Nephron progenitor cell (in vitro differentiated cells): ENCODE measurements around the gene PRSS12.

ENCODE experiments used
- DNase-seq: peaks from one replicate; pipeline ENCODE4 v3.0.0; 2021
- H3K27ac Mint-ChIP-seq: 2 replicates; pipeline ENCODE4 v1.8.0; 2021; ENCODE audit warnings: mild to moderate bottlenecking, moderate library complexity, mixed read lengths
- H3K27me3 Mint-ChIP-seq: 2 replicates; pipeline ENCODE4 v1.8.0; 2021; ENCODE audit warnings: mild to moderate bottlenecking, low read depth, mixed read lengths; ENCODE audit not compliant: poor library complexity
- H3K36me3 Mint-ChIP-seq: 2 replicates; pipeline ENCODE4 v1.8.0; 2021; ENCODE audit warnings: low read depth, mixed read lengths
- H3K4me1 Mint-ChIP-seq: 2 replicates; pipeline ENCODE4 v1.8.0; 2021; ENCODE audit warnings: mixed read lengths
- H3K4me3 Mint-ChIP-seq: 2 replicates; pipeline ENCODE4 v1.8.0; 2021; ENCODE audit warnings: mild to moderate bottlenecking, moderate library complexity, mixed read lengths
- H3K9me3 Mint-ChIP-seq: 2 replicates; pipeline ENCODE4 v1.8.0; 2021; ENCODE audit warnings: mild to moderate bottlenecking, moderate library complexity, mixed read lengths
- TF ChIP-seq, protein P1 (sequence below): fragments of 200-600 bp; sonication (generic); IDR thresholded peaks from 2 replicates; pipeline ENCODE4 v1.5.0; 2021; ENCODE audit warnings: antibody characterized with exemption

PRSS12 gene

DNA sequence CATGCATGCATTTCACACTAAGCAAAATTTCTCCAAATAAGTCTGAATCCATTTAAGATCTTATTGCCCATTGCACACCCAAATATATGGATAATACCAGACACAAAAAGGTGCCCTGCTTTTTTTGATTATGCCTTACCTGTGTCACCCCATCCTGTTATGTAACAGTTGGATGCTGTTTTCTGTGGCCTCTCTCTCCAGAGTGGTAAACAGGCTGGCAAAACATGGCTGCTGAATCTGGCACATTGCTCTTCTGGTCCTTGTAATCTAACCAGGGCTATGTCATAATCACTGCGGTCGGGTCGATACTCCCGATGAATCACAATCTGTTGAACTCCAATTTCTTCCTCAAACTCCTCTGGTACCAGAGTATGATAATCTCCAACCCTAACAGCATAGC lies 70.1 kb downstream of the PRSS12 start:
- Mint-ChIP-seq H3K4me3 (no peak overlapping the region), H3K36me3 (peaks cover 5% of the 10 kb centered on the region), H3K27ac (no peak overlapping the region), H3K4me1 (peaks cover 47% of the 10 kb centered on the region), H3K9me3 (peaks cover 3% of the 10 kb centered on the region), H3K27me3 (no peaks in the 10 kb centered on the region)
- no peak for DNase-seq
- TF ChIP-seq, protein P1, sequence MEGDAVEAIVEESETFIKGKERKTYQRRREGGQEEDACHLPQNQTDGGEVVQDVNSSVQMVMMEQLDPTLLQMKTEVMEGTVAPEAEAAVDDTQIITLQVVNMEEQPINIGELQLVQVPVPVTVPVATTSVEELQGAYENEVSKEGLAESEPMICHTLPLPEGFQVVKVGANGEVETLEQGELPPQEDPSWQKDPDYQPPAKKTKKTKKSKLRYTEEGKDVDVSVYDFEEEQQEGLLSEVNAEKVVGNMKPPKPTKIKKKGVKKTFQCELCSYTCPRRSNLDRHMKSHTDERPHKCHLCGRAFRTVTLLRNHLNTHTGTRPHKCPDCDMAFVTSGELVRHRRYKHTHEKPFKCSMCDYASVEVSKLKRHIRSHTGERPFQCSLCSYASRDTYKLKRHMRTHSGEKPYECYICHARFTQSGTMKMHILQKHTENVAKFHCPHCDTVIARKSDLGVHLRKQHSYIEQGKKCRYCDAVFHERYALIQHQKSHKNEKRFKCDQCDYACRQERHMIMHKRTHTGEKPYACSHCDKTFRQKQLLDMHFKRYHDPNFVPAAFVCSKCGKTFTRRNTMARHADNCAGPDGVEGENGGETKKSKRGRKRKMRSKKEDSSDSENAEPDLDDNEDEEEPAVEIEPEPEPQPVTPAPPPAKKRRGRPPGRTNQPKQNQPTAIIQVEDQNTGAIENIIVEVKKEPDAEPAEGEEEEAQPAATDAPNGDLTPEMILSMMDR: no peak

DNA sequence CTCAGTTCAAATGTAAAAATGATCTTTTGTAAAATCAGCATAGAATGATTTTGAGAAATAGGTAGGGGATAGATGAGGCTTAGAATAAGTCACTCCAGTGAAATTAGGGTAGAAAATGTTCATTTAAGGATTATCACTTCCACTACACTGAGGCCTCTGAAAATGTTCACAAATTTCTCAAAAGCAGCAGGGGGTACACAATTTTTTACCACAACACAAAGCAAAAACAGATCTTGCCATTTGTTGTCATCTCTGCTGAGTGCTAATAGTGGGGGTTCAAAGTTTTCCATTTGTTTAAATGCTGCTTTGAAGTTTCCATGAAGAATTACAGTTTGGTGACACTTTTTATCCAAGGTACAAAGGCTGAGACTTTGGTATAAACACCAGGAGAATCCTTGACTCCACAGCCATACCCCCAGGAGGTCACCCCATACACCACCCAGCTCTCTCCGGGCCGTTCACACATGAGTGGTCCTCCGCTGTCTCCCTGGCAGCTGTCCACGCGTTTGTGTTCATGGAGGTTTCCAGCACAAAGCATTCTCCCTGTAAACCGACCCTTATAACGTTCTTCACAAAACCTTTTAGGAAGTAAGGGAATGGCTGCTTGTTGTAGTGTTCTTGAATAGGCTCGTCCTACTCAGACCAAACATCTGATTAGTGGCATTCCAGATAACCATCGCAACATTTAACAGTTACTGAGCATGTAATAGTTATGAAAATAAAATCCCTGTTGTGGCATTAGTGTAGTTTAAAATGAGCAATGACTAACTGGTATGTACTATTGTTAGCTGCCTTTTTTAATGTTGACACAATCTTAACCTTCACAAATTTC lies 71.0 kb downstream of the PRSS12 start:
- Mint-ChIP-seq H3K4me1 (peaks cover 47% of the 10 kb centered on the region), H3K27me3 (no peaks in the 10 kb centered on the region), H3K9me3 (peaks cover 3% of the 10 kb centered on the region), H3K4me3 (peak overlapping the region; percentile 31), H3K36me3 (peaks cover 5% of the 10 kb centered on the region), H3K27ac (no peak overlapping the region)
- TF ChIP-seq, protein P1: no peak
- DNase-seq: peak; percentile 39

DNA sequence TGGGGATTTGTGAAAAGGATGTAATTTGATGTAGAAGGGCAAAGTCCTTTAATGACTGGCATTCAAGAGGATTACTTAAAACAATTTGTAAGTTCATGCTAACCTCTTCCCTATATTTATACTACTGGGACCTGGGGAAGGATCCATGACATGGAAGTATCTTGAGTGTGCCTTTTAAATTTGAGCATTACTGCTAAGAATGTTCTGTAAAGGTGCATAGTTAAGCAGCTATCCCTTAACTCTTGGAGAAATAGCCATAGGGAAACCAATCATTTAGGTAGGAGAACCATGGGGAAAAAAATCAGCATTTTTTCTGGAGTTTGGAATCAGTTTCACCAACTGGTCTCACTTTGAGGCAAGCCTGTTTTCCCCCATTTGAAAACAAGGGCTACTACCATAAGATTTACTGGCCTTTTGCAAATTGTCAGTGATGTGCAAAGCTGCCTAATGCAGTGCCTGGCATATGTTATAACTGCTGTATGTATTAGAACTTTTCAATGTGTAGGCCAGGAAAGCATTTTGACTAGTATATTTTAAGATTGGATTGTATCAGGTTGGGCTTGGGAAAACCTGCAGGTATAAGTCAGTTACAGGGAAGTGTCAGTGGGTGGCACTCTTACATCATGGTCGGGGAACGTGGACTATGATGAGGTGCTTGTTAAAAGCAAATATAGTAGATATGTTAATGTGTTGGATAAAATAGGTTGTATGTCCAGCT lies 72.1 kb downstream of the PRSS12 start:
- Mint-ChIP-seq H3K27me3 (no peaks in the 10 kb centered on the region), H3K36me3 (peaks cover 5% of the 10 kb centered on the region), H3K9me3 (peaks cover 3% of the 10 kb centered on the region), H3K4me3 (peak overlapping the region; percentile 70), H3K27ac (no peak overlapping the region), H3K4me1 (peaks cover 47% of the 10 kb centered on the region)
- peak; percentile 44 for DNase-seq
- TF ChIP-seq, protein P1: peak; percentile 61

DNA sequence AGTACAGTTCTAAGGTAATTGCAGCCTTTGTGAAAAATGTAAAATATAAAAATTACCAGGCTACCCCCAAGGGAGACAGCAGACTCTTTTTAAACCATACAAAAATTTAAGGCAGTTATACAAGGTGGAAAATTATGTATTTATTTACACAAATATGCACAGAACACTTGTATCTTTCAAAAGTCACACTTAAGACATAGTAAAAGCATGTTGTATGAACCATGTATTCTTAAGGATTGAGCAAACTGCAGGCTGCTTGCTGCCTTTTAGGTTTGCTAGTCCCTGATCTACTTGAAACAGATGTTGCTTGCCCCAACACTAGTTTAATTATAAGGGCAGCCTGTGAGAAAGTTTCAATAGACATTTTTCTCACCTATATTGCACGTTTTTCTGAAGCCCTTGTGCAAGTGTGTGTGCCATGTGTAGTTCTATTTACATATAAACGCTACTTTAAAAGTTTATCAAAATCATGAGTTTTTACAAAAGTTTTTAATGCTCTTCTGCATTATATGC lies 72.8 kb downstream of the PRSS12 start:
- H3K27ac Mint-ChIP-seq: no peak overlapping the region

DNA sequence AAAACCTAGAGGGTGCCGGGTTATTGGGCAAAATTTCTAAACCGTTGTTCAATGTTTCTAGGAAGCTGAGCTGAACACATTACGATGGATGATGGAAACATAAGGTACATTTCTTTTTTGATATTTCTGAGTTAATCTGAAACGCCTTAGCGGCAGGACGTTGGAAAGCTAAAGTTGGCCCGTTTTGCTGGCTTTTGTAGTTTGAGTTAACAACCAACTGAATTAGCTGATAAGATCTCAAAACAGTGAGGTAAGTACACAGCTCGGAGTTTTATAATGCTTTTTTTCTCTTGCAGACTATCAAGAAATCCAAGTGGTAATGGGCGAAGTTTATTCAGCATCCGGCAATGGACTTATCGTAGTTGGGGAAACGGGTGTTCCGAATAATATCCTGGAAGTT lies 73.5 kb downstream of the PRSS12 start:
- Mint-ChIP-seq H3K27me3 (no peaks in the 10 kb centered on the region), H3K4me1 (peaks cover 47% of the 10 kb centered on the region)

More for the DNA sequence above, 72.8 kb downstream of the PRSS12 start:
- no peak for DNase-seq
- Mint-ChIP-seq H3K4me3 (peak overlapping the region; percentile 95), H3K27me3 (no peaks in the 10 kb centered on the region), H3K4me1 (peaks cover 47% of the 10 kb centered on the region), H3K9me3 (peaks cover 3% of the 10 kb centered on the region), H3K36me3 (peaks cover 5% of the 10 kb centered on the region)
- TF ChIP-seq, protein P1: no peak

More for the DNA sequence above, 73.5 kb downstream of the PRSS12 start:
- Mint-ChIP-seq H3K27ac (peak overlapping the region; percentile 98), H3K4me3 (peak overlapping the region; percentile 95), H3K36me3 (peaks cover 5% of the 10 kb centered on the region), H3K9me3 (peaks cover 3% of the 10 kb centered on the region)
- DNase-seq: no peak
- TF ChIP-seq, protein P1: no peak
